ENCODE data around the gene FOXA3. TPM values are rescaled to one million over a fixed set of nuclear protein-coding genes. Genes with fewer than 3 reads are reported as not detected.

Gene FOXA3
- under 1 TPM in 1 of 2 experiments, not detected in 1; 0.36 TPM for total RNA-seq

- DNase-seq (peak; percentile 68), ATAC-seq (peak; percentile 24)
- Mint-ChIP-seq H3K4me1 (ENCODE audit: low read depth) (peaks cover 18% of the 10 kb centered on the region), H3K9me3 (no peaks in the 10 kb centered on the region), H3K36me3 (ENCODE audit: low read depth) (peaks cover 7% of the 10 kb centered on the region), H3K27me3 (peaks cover 25% of the 10 kb centered on the region), H3K4me3 (peak within 1 kb of the TSS; percentile 85), H3K27ac (peak within 1 kb of the TSS; percentile 98)
- TF ChIP-seq, protein P1, sequence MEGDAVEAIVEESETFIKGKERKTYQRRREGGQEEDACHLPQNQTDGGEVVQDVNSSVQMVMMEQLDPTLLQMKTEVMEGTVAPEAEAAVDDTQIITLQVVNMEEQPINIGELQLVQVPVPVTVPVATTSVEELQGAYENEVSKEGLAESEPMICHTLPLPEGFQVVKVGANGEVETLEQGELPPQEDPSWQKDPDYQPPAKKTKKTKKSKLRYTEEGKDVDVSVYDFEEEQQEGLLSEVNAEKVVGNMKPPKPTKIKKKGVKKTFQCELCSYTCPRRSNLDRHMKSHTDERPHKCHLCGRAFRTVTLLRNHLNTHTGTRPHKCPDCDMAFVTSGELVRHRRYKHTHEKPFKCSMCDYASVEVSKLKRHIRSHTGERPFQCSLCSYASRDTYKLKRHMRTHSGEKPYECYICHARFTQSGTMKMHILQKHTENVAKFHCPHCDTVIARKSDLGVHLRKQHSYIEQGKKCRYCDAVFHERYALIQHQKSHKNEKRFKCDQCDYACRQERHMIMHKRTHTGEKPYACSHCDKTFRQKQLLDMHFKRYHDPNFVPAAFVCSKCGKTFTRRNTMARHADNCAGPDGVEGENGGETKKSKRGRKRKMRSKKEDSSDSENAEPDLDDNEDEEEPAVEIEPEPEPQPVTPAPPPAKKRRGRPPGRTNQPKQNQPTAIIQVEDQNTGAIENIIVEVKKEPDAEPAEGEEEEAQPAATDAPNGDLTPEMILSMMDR (IDR thresholded peaks at IDR 0.05) = peak; percentile 82
- intact Hi-C loops (cut with micrococcal nuclease) = no loop called here
- ChIA-PET POLR2A (interaction anchor here (1.0 to 3.9 kb wide), 5 partner anchors 17 to 88 kb away, joined by 3 to 24 read pairs (median 8); partner anchors contain the start of genes IRF2BP1 and MYPOP), CTCF (interaction anchor here (0.9 to 5.3 kb wide), 9 partner anchors 8 to 146 kb away, joined by 3 to 100 read pairs (median 3); partner anchors contain the start of genes IRF2BP1, MYPOP and SIX5)
These were observed at the start of gene FOXA3 for GRCh38 chr19:45863840-45864628. TSS of gene FOXA3 (plus strand) at chr19:45864326. CDS start at chr19:45864457, 131 bp downstream.

DNA sequence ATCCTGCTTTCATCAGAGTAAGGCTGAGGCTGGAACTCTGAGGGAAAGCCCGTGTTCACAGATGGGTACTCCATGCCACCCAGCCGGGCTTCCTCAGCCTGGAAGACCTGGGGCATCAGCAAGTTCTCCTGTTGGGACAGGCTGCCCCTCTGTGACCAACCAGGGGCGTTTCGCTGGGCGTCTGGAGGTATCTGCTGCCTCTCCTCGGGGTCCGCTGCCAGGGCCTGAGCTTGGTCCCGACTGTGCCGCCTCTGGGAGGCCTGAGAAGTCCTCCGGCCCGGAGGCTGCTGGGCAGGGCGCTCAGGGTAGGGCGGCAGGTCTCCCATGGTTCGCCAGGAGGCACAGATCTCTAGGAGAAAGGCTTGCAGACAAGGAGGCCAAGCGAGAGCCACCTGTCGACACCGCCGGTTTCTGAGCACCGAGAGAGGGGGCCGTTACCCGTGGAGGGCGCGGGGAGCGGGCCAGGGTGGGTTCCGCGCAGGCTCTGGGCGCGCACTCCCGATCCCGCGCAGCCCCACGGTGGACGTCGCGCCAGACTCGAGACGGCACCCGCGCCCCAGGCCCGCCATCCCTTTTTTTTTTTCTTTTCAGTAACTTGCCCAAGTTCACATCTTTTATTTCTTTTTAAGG, 49.2 kb upstream of the FOXA3 start, which contains the start of gene RSPH6A:
Gene RSPH6A, minus strand, starts transcription at position 458 of the 630 bp plus-strand sequence. Its CDS starts 132 bp downstream, at position 326.
- TF ChIP-seq, protein P1 (IDR thresholded peaks at IDR 0.05) = no peak
- ATAC-seq (no peak), DNase-seq (no peak)
- Mint-ChIP-seq H3K36me3 (ENCODE audit: low read depth) (peaks cover 7% of the 10 kb centered on the region), H3K27ac (no peak within 1 kb of the TSS), H3K4me3 (no peak within 1 kb of the TSS), H3K27me3 (peaks cover 2% of the 10 kb centered on the region), H3K9me3 (no peaks in the 10 kb centered on the region), H3K4me1 (ENCODE audit: low read depth) (peaks cover 2% of the 10 kb centered on the region)
- ChIA-PET POLR2A (interaction anchor here (1.0 to 2.6 kb wide), 5 partner anchors 9 to 33 kb away, joined by 3 to 8 read pairs (median 4); partner anchors contain the start of genes DMPK and DMWD), CTCF (interaction anchor here (2.1 to 6.1 kb wide), 3 partner anchors 16 to 46 kb away, joined by 10 to 52 read pairs (median 12); partner anchors contain the start of gene SIX5)
- intact Hi-C loops (cut with micrococcal nuclease) = no loop called here

DNA sequence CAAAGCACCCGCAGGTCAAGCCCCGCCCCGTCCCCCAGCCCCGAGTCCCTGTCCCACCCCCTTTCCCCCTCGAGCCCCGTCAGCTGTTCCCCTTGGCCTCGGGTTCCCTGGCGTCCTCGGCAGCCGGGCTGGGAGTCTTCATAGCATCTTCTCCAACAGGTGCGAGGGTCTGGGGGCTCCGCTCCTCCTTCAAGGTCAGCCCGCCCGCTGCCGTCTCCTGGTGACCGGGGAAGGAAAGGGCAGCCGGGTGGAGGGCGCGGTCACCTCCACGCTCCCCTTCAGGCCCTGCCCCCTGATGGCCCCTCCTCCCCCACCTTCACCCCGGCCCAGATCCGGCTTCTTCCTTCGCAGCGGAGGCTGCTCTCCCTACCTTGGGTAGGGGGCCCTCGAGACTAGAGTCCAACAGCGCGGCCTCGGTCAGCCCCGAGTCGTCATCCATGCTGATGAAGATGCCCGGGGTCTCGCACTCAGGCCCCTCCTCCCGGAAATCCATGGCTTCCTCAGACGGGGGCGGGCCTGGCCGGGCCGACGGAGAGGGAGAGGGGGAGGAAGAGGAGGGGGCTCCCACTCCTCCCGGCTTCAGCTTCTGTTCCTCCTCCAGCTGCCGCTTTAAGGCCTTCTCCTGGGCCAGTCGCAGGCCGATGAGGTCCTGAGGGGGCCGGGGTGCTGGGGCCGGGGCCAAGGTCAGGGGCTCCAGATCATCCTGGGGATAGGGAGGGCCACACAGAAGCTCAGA, 48.5 kb upstream of the FOXA3 start:
- TF ChIP-seq, protein P1 (IDR thresholded peaks at IDR 0.05) = no peak
- intact Hi-C loops (cut with micrococcal nuclease) = no loop called here
- ChIA-PET POLR2A (interaction anchor here (1.3 to 2.6 kb wide), 5 partner anchors 8 to 68 kb away, joined by 3 to 8 read pairs (median 5); partner anchors contain the start of gene DMWD), CTCF (interaction anchor here (1.0 to 6.1 kb wide), 10 partner anchors 11 to 195 kb away, joined by 3 to 52 read pairs (median 13); partner anchors contain the start of genes DMWD, MYPOP and SIX5)
- Mint-ChIP-seq H3K9me3 (no peaks in the 10 kb centered on the region), H3K4me1 (ENCODE audit: low read depth) (peaks cover 2% of the 10 kb centered on the region), H3K4me3 (no peak overlapping the region), H3K27me3 (peaks cover 2% of the 10 kb centered on the region), H3K36me3 (ENCODE audit: low read depth) (peaks cover 11% of the 10 kb centered on the region), H3K27ac (no peak overlapping the region)
- DNase-seq (peak; percentile 19), ATAC-seq (no peak)

GRCh38 chr19:45816236-45817009, 47.7 kb upstream of the FOXA3 start:
- no peaks in the 10 kb centered on the region for H3K9me3 Mint-ChIP-seq
- peaks cover 11% of the 10 kb centered on the region for H3K36me3 Mint-ChIP-seq (ENCODE audit: low read depth)
- ChIA-PET CTCF (interaction anchor here (0.6 to 6.1 kb wide), 45 partner anchors 8 to 449 kb away, joined by 3 to 52 read pairs (median 4); partner anchors contain the start of genes CCDC61, DMPK, DMWD and FBXO46), POLR2A (interaction anchor here (0.6 to 2.2 kb wide), 9 partner anchors 7 to 69 kb away, joined by 3 to 8 read pairs (median 4); partner anchors contain the start of genes DMWD, IRF2BP1 and SIX5)
- intact Hi-C loops (cut with micrococcal nuclease) = no loop called here
- no peak overlapping the region for H3K27ac Mint-ChIP-seq
- TF ChIP-seq, protein P1 (IDR thresholded peaks at IDR 0.05) = no peak
- H3K4me3 Mint-ChIP-seq = no peak overlapping the region
- peaks cover 2% of the 10 kb centered on the region for H3K4me1 Mint-ChIP-seq (ENCODE audit: low read depth)
- no peak for DNase-seq
- no peaks in the 10 kb centered on the region for H3K27me3 Mint-ChIP-seq
- no peak for ATAC-seq
